22Rv1 (cell line): ENCODE measurements around the gene FES.

Experiments used
- CTCF ChIP-seq: fragments of 450-650 bp; IDR thresholded peaks from 2 replicates; pipeline ENCODE4 v1.5.1; 2017; ENCODE audit warnings: mild to moderate bottlenecking
- ZFX ChIP-seq: fragments of 450-650 bp; IDR thresholded peaks from 2 replicates; pipeline ENCODE4 v1.6.1; 2017; ENCODE audit warnings: antibody characterized with exemption, borderline replicate concordance

- no peak for TF ChIP-seq CTCF
- no peak for TF ChIP-seq ZFX
Observed at GRCh38 chr15:90911302-90911623, 27.0 kb downstream of the FES start.
